Brain microvascular endothelial cell (primary cell): ENCODE measurements around the gene WDR17.

Experiments
- DNase-seq: peaks from one replicate; pipeline ENCODE4 v3.0.0-alpha.2; 2020
- H3K27ac ChIP-seq: fragments of 250-450 bp; sonication (Bioruptor Pico); 2 replicates; pipeline ENCODE4 v1.5.1; 2020; ENCODE audit warnings: mild to moderate bottlenecking, moderate library complexity
- H3K27me3 ChIP-seq: fragments of 250-450 bp; sonication (Bioruptor Pico); replicated peaks from 2 replicates; pipeline ENCODE4 v1.5.1; 2020; ENCODE audit warnings: mild to moderate bottlenecking
- H3K36me3 ChIP-seq: fragments of 250-450 bp; sonication (Bioruptor Pico); replicated peaks from 2 replicates; pipeline ENCODE4 v1.5.1; 2020; ENCODE audit warnings: mild to moderate bottlenecking
- H3K4me3 ChIP-seq: 2 replicates; pipeline ENCODE4 v1.5.1; 2011; ENCODE audit warnings: low read depth, mild to moderate bottlenecking, control low read depth, low read length, moderate library complexity
- in situ Hi-C: cut with HindIII; loops from 2 replicates; pipeline ENCODE4 v1.10.0; 2017; ENCODE audit warnings: low sequenced_read_pairs, low pct_ligation_motif_present
- TF ChIP-seq, protein P1 (sequence below): IDR thresholded peaks from 2 replicates; pipeline ENCODE4 v1.5.1; 2011; ENCODE audit warnings: low read depth, mild to moderate bottlenecking, moderate library complexity, low read length, control low read depth, inconsistent platforms; ENCODE audit errors: missing control alignments

The WDR17 gene

DNA sequence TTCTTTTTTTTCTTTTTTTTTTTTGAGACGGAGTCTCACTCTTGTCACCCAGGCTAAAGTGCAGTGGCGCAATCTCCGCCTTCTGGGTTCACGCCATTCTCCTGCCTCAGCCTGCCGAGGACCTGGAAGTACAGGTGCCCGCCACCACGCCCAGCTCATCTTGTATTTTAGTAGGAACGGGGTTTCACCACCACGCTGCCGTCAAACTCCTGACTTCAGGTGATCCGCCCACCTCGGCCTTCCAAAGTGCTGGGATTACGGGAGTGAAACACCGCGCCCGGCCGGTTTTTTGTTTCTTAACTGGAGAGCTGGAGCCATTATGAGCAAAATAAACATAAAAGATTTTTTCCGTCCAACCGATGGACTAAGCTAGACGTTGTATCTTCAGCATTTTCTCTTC lies 1.9 kb upstream of the WDR17 start:
- no peak overlapping the region for H3K27ac ChIP-seq
- no peak overlapping the region for H3K4me3 ChIP-seq
- no peaks in the 10 kb centered on the region for H3K27me3 ChIP-seq
- H3K36me3 ChIP-seq, result no peaks in the 10 kb centered on the region
- TF ChIP-seq, protein P1, sequence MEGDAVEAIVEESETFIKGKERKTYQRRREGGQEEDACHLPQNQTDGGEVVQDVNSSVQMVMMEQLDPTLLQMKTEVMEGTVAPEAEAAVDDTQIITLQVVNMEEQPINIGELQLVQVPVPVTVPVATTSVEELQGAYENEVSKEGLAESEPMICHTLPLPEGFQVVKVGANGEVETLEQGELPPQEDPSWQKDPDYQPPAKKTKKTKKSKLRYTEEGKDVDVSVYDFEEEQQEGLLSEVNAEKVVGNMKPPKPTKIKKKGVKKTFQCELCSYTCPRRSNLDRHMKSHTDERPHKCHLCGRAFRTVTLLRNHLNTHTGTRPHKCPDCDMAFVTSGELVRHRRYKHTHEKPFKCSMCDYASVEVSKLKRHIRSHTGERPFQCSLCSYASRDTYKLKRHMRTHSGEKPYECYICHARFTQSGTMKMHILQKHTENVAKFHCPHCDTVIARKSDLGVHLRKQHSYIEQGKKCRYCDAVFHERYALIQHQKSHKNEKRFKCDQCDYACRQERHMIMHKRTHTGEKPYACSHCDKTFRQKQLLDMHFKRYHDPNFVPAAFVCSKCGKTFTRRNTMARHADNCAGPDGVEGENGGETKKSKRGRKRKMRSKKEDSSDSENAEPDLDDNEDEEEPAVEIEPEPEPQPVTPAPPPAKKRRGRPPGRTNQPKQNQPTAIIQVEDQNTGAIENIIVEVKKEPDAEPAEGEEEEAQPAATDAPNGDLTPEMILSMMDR, result no peak
- in situ Hi-C loops, result no loop called here
- no peak for DNase-seq

DNA sequence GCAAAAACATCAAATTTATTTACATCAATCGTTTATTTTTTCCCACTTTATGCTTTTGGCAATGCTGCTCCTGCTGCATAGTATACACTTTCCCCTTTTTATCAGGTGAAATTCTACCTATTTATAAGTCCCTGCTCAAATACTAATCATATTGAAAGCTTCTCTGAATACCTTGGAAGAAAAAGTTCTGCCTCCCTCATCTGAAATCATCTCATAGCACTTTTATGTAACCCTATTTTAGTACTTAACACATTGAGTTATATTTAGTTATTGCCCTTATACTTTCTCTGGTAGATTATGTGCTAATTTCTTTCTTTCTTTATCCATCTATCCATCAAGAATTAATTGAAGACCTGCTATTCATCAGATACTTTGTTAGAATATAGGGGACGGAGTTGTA lies 1.1 kb upstream of the WDR17 start:
- no peak for DNase-seq
- TF ChIP-seq, protein P1, result no peak
- no peak overlapping the region for H3K4me3 ChIP-seq
- H3K27me3 ChIP-seq, result no peaks in the 10 kb centered on the region
- H3K36me3 ChIP-seq, result no peaks in the 10 kb centered on the region
- in situ Hi-C loops, result no loop called here
- no peak overlapping the region for H3K27ac ChIP-seq

DNA sequence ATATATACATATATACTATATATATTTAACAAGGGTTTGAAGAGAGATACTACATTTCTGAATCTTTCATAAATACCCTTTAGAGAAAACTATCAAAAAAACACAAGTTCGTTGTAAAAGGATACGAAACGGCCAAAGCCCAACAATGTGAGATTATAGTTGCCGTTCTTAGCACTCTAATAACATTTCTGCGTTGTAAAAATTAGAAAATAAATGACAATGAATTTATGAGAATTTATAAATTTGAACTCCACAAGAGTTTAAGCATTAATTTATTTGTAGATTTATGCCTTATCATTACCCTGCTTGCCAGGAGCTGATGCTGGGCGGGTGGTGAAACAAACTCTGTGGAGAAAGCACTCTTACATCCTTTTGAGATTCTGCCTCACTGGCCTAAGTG lies 1.1 kb downstream of the WDR17 start:
- no peaks in the 10 kb centered on the region for H3K36me3 ChIP-seq
- H3K27me3 ChIP-seq, result no peaks in the 10 kb centered on the region
- in situ Hi-C loops, result no loop called here
- TF ChIP-seq, protein P1, result no peak
- DNase-seq, result no peak
- no peak overlapping the region for H3K4me3 ChIP-seq
- no peak overlapping the region for H3K27ac ChIP-seq

DNA sequence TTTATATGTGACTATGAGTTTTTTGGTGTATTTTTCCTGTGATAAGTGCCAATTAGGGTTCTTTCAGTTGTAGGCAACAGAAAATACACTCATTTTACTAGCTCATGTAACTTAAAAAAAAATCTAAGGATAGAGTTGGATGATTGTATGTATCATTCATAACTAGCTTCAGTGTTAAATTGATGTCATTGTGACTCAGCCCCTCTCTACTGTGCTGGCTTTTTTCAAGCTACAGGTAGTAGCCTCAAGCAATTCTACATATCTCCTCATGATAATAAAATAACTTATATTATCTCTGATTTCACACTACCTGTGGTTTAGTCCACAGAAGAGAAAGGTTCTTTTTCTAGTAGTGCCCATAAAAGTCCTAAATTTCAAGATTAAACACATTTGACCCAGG lies 11.9 kb downstream of the WDR17 start:
- in situ Hi-C loops, result no loop called here
- Histone ChIP-seq H3K27me3 (no peaks in the 10 kb centered on the region), H3K27ac (no peak overlapping the region), H3K36me3 (no peaks in the 10 kb centered on the region), H3K4me3 (no peak overlapping the region)
- TF ChIP-seq, protein P1, result no peak
- no peak for DNase-seq

DNA sequence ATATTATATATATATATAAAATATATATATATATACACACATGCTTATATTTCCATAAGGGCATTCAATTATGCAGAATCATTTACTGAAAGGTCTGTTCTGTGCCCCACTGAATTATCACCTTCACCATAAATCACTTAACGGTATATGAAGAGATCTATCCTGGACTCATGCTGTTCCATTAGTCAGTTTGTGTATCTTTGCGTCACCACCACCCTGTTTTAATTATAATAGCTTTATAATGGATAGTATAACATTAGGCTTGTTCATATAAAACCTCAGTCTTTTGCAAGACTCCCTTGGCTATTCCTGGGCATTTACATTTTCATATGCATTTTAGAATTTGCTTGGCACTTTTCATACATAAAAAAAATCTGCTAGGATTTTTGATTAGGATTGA lies 19.1 kb downstream of the WDR17 start:
- no peak for DNase-seq
- Histone ChIP-seq H3K27me3 (no peaks in the 10 kb centered on the region), H3K36me3 (no peaks in the 10 kb centered on the region), H3K4me3 (no peak overlapping the region), H3K27ac (no peak overlapping the region)
- TF ChIP-seq, protein P1, result no peak
- in situ Hi-C loops, result no loop called here

DNA sequence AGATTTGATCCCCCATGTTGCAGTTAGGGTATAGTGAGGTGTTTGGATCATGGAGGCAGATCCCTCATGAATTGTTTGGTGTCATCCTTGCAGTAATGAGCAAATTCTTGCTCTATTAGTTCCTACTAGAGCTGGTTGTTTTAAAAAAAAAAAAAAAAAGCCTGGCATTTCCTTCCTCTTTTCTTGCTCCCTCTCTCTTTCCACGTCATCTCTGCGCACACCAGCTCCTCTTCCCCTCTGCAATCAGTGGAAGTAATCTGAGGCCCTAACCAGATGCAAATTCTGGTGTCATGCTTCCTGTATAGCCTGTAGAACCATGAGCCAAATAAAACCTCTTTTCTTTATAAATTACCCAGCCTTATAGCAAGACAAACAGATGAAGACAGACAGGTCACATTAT lies 24.5 kb downstream of the WDR17 start:
- H3K27me3 ChIP-seq, result no peaks in the 10 kb centered on the region
- in situ Hi-C loops, result no loop called here
- no peak overlapping the region for H3K27ac ChIP-seq
- no peaks in the 10 kb centered on the region for H3K36me3 ChIP-seq
- no peak for DNase-seq
- no peak overlapping the region for H3K4me3 ChIP-seq
- TF ChIP-seq, protein P1, result no peak
